Sigmoid colon (tissue), 4 donors: Measurements from ENCODE around the gene TRPV3.

Experiments
- CTCF ChIP-seq, 4 experiments: fragments of 450-650 bp in 3 of 4; fragments of 200-600 bp in 1 of 4; IDR thresholded peaks; one replicate each; pipeline ENCODE4 v1.5.1; 2016 to 2019; ENCODE audit warnings: antibody characterized with exemption in 4 of 4, mild to moderate bottlenecking in 3 of 4, moderate library complexity in 2 of 4
- POLR2A ChIP-seq, 2 donors: fragments of 450-650 bp; IDR thresholded peaks; one replicate each; pipeline ENCODE4 v1.6.1; 2016; ENCODE audit warnings: antibody characterized with exemption in 2 of 2, mild to moderate bottlenecking in 2 of 2, moderate library complexity in 2 of 2
- POLR2AphosphoS5 ChIP-seq, 4 donors: sonication (generic); formaldehyde crosslinking; IDR thresholded peaks; one replicate each; pipeline ENCODE4 v1.6.1; 2017; ENCODE audit warnings: antibody characterized with exemption in 4 of 4

GRCh38 chr17:3556916-3557767 is 470 bp downstream of the TRPV3 start:
- no peak for TF ChIP-seq CTCF (IDR thresholded peaks at IDR 0.05)
- TF ChIP-seq POLR2A (IDR thresholded peaks at IDR 0.05) = no peak
- no peak for TF ChIP-seq POLR2AphosphoS5 (IDR thresholded peaks at IDR 0.05)
